CD14-positive monocyte (primary cell): ENCODE measurements around the gene LHX8. TPM values are rescaled to one million over a fixed set of nuclear protein-coding genes. Genes with fewer than 3 reads are reported as not detected.

ENCODE experiments used
- DNase-seq, 3 donors: peaks; one replicate each; pipeline ENCODE4 v3.0.0-alpha.2; 2011 to 2022
- H2AFZ ChIP-seq: 2 replicates; pipeline ENCODE4 v1.6.0; 2012; ENCODE audit warnings: mild to moderate bottlenecking, low read depth, low read length, inconsistent platforms; ENCODE audit not compliant: insufficient read depth, poor library complexity, severe bottlenecking
- H3K27ac ChIP-seq, 2 donors: 1 replicate in 1 of 2; 2 replicates in 1 of 2; pipeline ENCODE4 v1.5.1; 2012 to 2013; ENCODE audit warnings: low read length in 2 of 2, control low read depth in 1 of 2, inconsistent platforms in 1 of 2, low read depth in 1 of 2, mild to moderate bottlenecking in 1 of 2
- H3K27me3 ChIP-seq, 2 donors: one replicate each; pipeline versions ENCODE4 v1.6.0 to v1.6.1; 2011 to 2013; ENCODE audit warnings: low read length in 2 of 2; ENCODE audit not compliant: control insufficient read depth in 2 of 2, insufficient read depth in 2 of 2
- H3K36me3 ChIP-seq, 2 donors: replicated peaks in 1 of 2; 1 replicate in 1 of 2; 2 replicates in 1 of 2; pipeline versions ENCODE4 v1.5.1 to v1.6.1; 2012 to 2013; ENCODE audit warnings: low read length in 2 of 2, control low read depth in 1 of 2, inconsistent platforms in 1 of 2, mild to moderate bottlenecking in 1 of 2; ENCODE audit not compliant: insufficient read depth in 2 of 2, control insufficient read depth in 1 of 2
- H3K4me1 ChIP-seq, 2 donors: 1 replicate in 1 of 2; 2 replicates in 1 of 2; pipeline versions ENCODE4 v1.5.1 to v1.6.1; 2012 to 2013; ENCODE audit warnings: low read length in 2 of 2, control low read depth in 1 of 2, inconsistent platforms in 1 of 2, mild to moderate bottlenecking in 1 of 2, moderate library complexity in 1 of 2; ENCODE audit not compliant: insufficient read depth in 2 of 2, control insufficient read depth in 1 of 2
- H3K4me2 ChIP-seq: replicated peaks from 2 replicates; pipeline ENCODE3; 2012; ENCODE audit warnings: low read length, moderate library complexity, mild to moderate bottlenecking; ENCODE audit not compliant: poor library complexity, severe bottlenecking; ENCODE audit errors: extremely low read depth
- H3K4me3 ChIP-seq, 3 experiments: fragments of 200-600 bp in 1 of 3; sonication (generic) in 1 of 3; replicated peaks in 1 of 3; 1 replicate in 2 of 3; 2 replicates in 1 of 3; pipeline ENCODE4 v1.5.1; 2011 to 2013; ENCODE audit warnings: low read length in 3 of 3, mild to moderate bottlenecking in 3 of 3, control low read depth in 2 of 3, low read depth in 2 of 3, inconsistent platforms in 1 of 3, moderate library complexity in 1 of 3
- H3K79me2 ChIP-seq: 2 replicates; pipeline ENCODE4 v1.6.0; 2012; ENCODE audit warnings: mild to moderate bottlenecking, control low read depth, inconsistent platforms, low read length, moderate library complexity; ENCODE audit not compliant: insufficient read depth
- H3K9ac ChIP-seq: 2 replicates; pipeline ENCODE4 v1.6.0; 2017; ENCODE audit warnings: low read length, mild to moderate bottlenecking; ENCODE audit not compliant: insufficient read depth, poor library complexity, severe bottlenecking
- H3K9me3 ChIP-seq, 2 donors: replicated peaks in 1 of 2; 1 replicate in 1 of 2; 2 replicates in 1 of 2; pipeline versions ENCODE4 v1.5.1 to v1.6.1; 2012 to 2013; ENCODE audit warnings: low read length in 2 of 2, control low read depth in 1 of 2; ENCODE audit not compliant: control insufficient read depth in 1 of 2, insufficient read depth in 1 of 2
- H4K20me1 ChIP-seq: 2 replicates; pipeline ENCODE4 v1.6.0; 2012; ENCODE audit warnings: mild to moderate bottlenecking, low read length, control low read depth, moderate library complexity; ENCODE audit not compliant: insufficient read depth
- H3K27ac Mint-ChIP-seq, 7 donors: one replicate each; pipeline ENCODE4 v1.8.0; 2020; ENCODE audit warnings: mild to moderate bottlenecking in 7 of 7, mixed read lengths in 7 of 7, moderate library complexity in 6 of 7, inconsistent platforms in 2 of 7
- H3K27me3 Mint-ChIP-seq, 3 donors: one replicate each; pipeline ENCODE4 v1.8.0; 2021 to 2022; ENCODE audit warnings: low read depth in 3 of 3, mild to moderate bottlenecking in 3 of 3, mixed read lengths in 3 of 3, moderate library complexity in 3 of 3, inconsistent platforms in 1 of 3
- H3K36me3 Mint-ChIP-seq, 2 donors: one replicate each; pipeline ENCODE4 v1.8.0; 2020; ENCODE audit warnings: mixed read lengths in 2 of 2, inconsistent platforms in 1 of 2, mild to moderate bottlenecking in 1 of 2
- H3K4me1 Mint-ChIP-seq: one replicate; pipeline ENCODE4 v1.8.0; 2020; ENCODE audit warnings: mild to moderate bottlenecking, mixed read lengths
- H3K4me3 Mint-ChIP-seq, 2 donors: one replicate each; pipeline ENCODE4 v1.8.0; 2020; ENCODE audit warnings: mild to moderate bottlenecking in 2 of 2, mixed read lengths in 2 of 2, moderate library complexity in 1 of 2
- H3K9me3 Mint-ChIP-seq, 7 donors: one replicate each; pipeline ENCODE4 v1.8.0; 2020 to 2022; ENCODE audit warnings: mixed read lengths in 7 of 7, mild to moderate bottlenecking in 6 of 7, moderate library complexity in 6 of 7, inconsistent platforms in 2 of 7
- CTCF ChIP-seq: fragments of 200-600 bp; IDR thresholded peaks from one replicate; pipeline ENCODE4 v1.8.0; 2022; ENCODE audit warnings: antibody characterized with exemption, mild to moderate bottlenecking
- WGBS: methylation state at CpG from one replicate; pipeline ENCODE4 v1.1.5; 2013; ENCODE audit warnings: missing lambda C conversion rate; ENCODE audit not compliant: insufficient coverage; 5-methylcytosine and 5-hydroxymethylcytosine counted together
- intact Hi-C, 2 donors: fragments of 100-400 bp; cut with micrococcal nuclease; formaldehyde crosslinking; loops; one replicate each; pipeline versions ENCODE4 v1.15.0 to v1.15.1; 2023
- polyA minus RNA-seq: library from RNA; depleted of rRNA, polyadenylated mRNA; stranded (reverse); fragments of >200 nt; gene quantifications from 2 replicates; pipeline ENCODE4 v1.2.3, GENCODE V29; 2012
- polyA plus RNA-seq, 3 donors: library from polyadenylated mRNA; depleted of rRNA in 1 of 3; unstranded in 2 of 3; stranded (reverse) in 1 of 3; fragments of 300-500 nt in 2 of 3; fragments of >200 nt in 1 of 3; fragmentation: Illumina TruSeq in 2 of 3; gene quantifications; 1 replicate in 2 of 3; 2 replicates in 1 of 3; pipeline ENCODE4 v1.2.3, GENCODE V29; 2012 to 2021
- total RNA-seq, 12 experiments: library from RNA in 1 of 12; stranded (reverse) in 1 of 12; fragments of 120-200 nt in 1 of 12; gene quantifications; one replicate each; pipeline ENCODE4 v1.2.4 and lab custom pipeline; 2013 to 2026; ENCODE audit warnings: mixed read lengths in 6 of 12, inconsistent platforms in 1 of 12

The LHX8 gene
- total RNA-seq (2013), result not detected
- polyA plus RNA-seq (not detected), polyA minus RNA-seq (not detected in 2 replicates), total RNA-seq (lab: John Stamatoyannopoulos, UW) (0 to 1.7 (median 0.04) reads per million in 11 experiments)

DNA sequence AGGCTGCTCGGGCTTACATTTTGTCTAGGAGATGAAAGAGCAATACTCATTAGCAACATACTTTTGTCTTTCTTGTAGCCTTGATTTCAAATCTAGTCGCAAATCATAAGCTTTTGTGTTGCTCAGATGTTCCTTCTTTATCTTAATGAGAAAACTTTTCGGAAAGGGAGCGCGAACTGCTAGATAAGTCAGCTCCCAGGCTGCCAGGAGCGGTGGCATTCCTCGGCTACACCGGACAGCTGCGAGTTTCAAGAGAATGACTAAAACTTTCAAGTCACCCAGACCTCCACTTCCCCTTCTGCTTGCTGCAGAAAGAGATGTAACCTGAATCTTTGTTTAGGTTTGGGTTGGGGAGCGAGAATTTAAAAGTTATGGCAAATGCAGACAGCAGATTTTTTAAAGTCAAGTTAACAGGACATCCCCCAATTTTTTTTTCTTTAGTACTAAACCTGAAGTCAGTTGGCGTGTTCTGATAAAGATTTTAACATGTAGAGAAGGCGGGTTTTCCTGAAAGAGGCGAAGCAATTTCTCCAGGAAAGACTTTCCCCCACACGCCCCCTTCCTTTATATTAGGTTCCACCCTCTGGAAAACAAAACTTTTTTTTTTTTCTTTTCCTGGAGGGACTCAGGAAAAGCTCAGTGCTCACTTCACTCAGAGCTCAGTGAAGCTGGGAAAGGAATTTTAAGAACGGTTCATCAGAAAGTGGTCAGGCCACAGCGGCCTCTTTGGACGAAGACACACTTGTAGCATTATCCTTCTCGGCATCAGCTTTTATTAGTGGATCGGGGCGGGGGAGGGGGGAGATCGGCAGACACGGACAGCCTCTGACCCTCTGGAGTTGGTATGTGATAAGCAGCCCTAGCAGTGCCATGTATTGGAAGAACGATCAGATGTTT, at the start of gene LHX8:
LHX8 (plus strand) TSS at position 639 of the 897 bp plus-strand sequence. CDS start 2,227 bp downstream, outside the sequence.
- no peak for DNase-seq
- H3K27me3 Mint-ChIP-seq, result peaks cover 96 to 98% (median 96%) of the 10 kb centered on the region in 3 donors
- 5% methylated on average over 14 of the region's 23 CpGs for WGBS
- Histone ChIP-seq H3K4me1 (peaks cover 0 to 5% of the 10 kb centered on the region in 2 donors), H3K4me3 (peak within 1 kb of the TSS in 1 of 3 experiments; percentile 32), H3K27ac (no peak within 1 kb of the TSS), H4K20me1 (no peaks in the 10 kb centered on the region), H3K4me2 (peak within 1 kb of the TSS; percentile 45), H2AFZ (no peak within 1 kb of the TSS), H3K27me3 (peaks cover 90 to 99% of the 10 kb centered on the region in 2 donors), H3K9ac (no peak within 1 kb of the TSS), H3K9me3 (peaks cover 4 to 75% of the 10 kb centered on the region in 2 donors), H3K79me2 (no peaks in the 10 kb centered on the region), H3K36me3 (no peaks in the 10 kb centered on the region)
- intact Hi-C loops, result no loop called here
- H3K4me3 Mint-ChIP-seq, result peak within 1 kb of the TSS; percentile 47 to 95
- peaks cover 3 to 49% (median 39%) of the 10 kb centered on the region in 7 donors for H3K9me3 Mint-ChIP-seq
- no peak for TF ChIP-seq CTCF
- peaks cover 14% of the 10 kb centered on the region for H3K4me1 Mint-ChIP-seq
- peak within 1 kb of the TSS in 1 of 7 donors; percentile 81 for H3K27ac Mint-ChIP-seq
- peaks cover 8 to 9% of the 10 kb centered on the region in 2 donors for H3K36me3 Mint-ChIP-seq

GRCh38 chr1:75085931-75086330, 48.3 kb upstream of the LHX8 start:
- Histone ChIP-seq H3K9ac (no peak overlapping the region), H4K20me1 (no peaks in the 10 kb centered on the region)
- intact Hi-C loops, result no loop called here

More at GRCh38 chr1:75085931-75086330, 48.3 kb upstream of the LHX8 start:
- Mint-ChIP-seq H3K4me1 (no peaks in the 10 kb centered on the region), H3K27ac (no peak overlapping the region), H3K36me3 (no peaks in the 10 kb centered on the region), H3K4me3 (no peak overlapping the region), H3K27me3 (no peaks in the 10 kb centered on the region), H3K9me3 (peaks cover 0 to 2% (median 0%) of the 10 kb centered on the region in 7 donors)
- no peaks in the 10 kb centered on the region for H3K79me2 ChIP-seq
- no CpG with 5 or more reads among the region's 1 CpG for WGBS
- H3K36me3 ChIP-seq, result no peaks in the 10 kb centered on the region
- no peaks in the 10 kb centered on the region for H3K4me1 ChIP-seq
- no peak overlapping the region for H3K27ac ChIP-seq
- TF ChIP-seq CTCF, result no peak
- no peak overlapping the region for H3K4me2 ChIP-seq
- no peaks in the 10 kb centered on the region for H3K9me3 ChIP-seq
- H3K4me3 ChIP-seq, result no peak overlapping the region
- no peak overlapping the region for H2AFZ ChIP-seq
- no peak for DNase-seq
- H3K27me3 ChIP-seq, result no peaks in the 10 kb centered on the region
